Stimulated activated naive CD8-positive, alpha-beta T cell treated with anti-CD3 and anti-CD28 coated beads, Interleukin-15, amount 100 ng/mL, for 72 hours (primary cell): Measurements from ENCODE around the gene CACNA2D3.

Source experiments
- ATAC-seq: fragments of 150-1000 bp; cut with Tn5 transposase; 2 replicates; pipeline ENCODE4 v1.10.0; 2021; ENCODE audit warnings: mild to moderate bottlenecking, moderate library complexity
- DNase-seq, 2 donors: peaks; one replicate each; pipeline ENCODE4 v3.0.0; 2021 to 2022
- H3K27ac Mint-ChIP-seq, 2 donors: one replicate each; pipeline ENCODE4 v1.8.0; 2022; ENCODE audit warnings: mild to moderate bottlenecking in 2 of 2, mixed read lengths in 2 of 2, moderate library complexity in 2 of 2
- H3K27me3 Mint-ChIP-seq: one replicate; pipeline ENCODE4 v1.8.0; 2022; ENCODE audit warnings: mixed read lengths
- H3K4me1 Mint-ChIP-seq: one replicate; pipeline ENCODE4 v1.8.0; 2022; ENCODE audit warnings: mild to moderate bottlenecking, mixed read lengths
- H3K4me3 Mint-ChIP-seq, 2 donors: one replicate each; pipeline ENCODE4 v1.8.0; 2022; ENCODE audit warnings: mild to moderate bottlenecking in 2 of 2, mixed read lengths in 2 of 2, moderate library complexity in 1 of 2
- H3K9me3 Mint-ChIP-seq, 2 donors: one replicate each; pipeline ENCODE4 v1.8.0; 2022; ENCODE audit warnings: mixed read lengths in 2 of 2

Gene CACNA2D3

DNA sequence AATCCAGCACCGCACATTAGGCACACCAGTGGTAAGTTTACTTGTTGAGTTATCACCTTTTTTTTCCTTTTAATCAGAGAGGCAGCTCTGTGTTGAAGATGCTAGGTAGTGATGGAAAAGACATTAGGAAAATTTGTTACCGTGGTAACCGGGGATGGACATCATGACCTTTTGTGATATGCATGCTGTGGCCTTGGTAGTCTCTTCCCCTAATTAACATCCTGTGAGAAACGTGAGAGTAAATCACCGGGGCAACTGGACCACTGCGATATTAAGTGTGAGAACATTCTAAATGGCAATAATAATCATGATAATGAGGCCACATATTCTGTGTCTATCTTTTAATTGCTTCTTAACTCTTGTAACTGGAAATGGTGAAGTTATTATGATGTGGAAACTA lies 362.0 kb downstream of the CACNA2D3 start:
- H3K27ac Mint-ChIP-seq, result peak overlapping the region in 1 of 2 donors; percentile 12
- DNase-seq, result no peak
- H3K4me3 Mint-ChIP-seq, result no peak overlapping the region
- H3K9me3 Mint-ChIP-seq, result peaks cover 0 to 17% of the 10 kb centered on the region in 2 donors
- no peaks in the 10 kb centered on the region for H3K4me1 Mint-ChIP-seq
- no peak for ATAC-seq
- no peaks in the 10 kb centered on the region for H3K27me3 Mint-ChIP-seq

GRCh38 chr3:54486317-54486716 lies 364.0 kb downstream of the CACNA2D3 start:
- peak overlapping the region in 1 of 2 donors; percentile 42 for H3K27ac Mint-ChIP-seq
- H3K4me3 Mint-ChIP-seq, result no peak overlapping the region
- ATAC-seq, result no peak
- no peak for DNase-seq
- peaks cover 0 to 16% of the 10 kb centered on the region in 2 donors for H3K9me3 Mint-ChIP-seq
- H3K4me1 Mint-ChIP-seq, result no peaks in the 10 kb centered on the region
- no peaks in the 10 kb centered on the region for H3K27me3 Mint-ChIP-seq

GRCh38 chr3:54488297-54488696 lies 365.9 kb downstream of the CACNA2D3 start:
- Mint-ChIP-seq H3K4me1 (no peaks in the 10 kb centered on the region), H3K27ac (no peak overlapping the region), H3K4me3 (no peak overlapping the region), H3K27me3 (no peaks in the 10 kb centered on the region), H3K9me3 (peaks cover 0 to 19% of the 10 kb centered on the region in 2 donors)
- no peak for ATAC-seq
- DNase-seq, result no peak

- no peaks in the 10 kb centered on the region for H3K27me3 Mint-ChIP-seq
- no peak for DNase-seq
- no peak overlapping the region for H3K4me3 Mint-ChIP-seq
- peaks cover 4 to 20% of the 10 kb centered on the region in 2 donors for H3K9me3 Mint-ChIP-seq
- no peak overlapping the region for H3K27ac Mint-ChIP-seq
- no peaks in the 10 kb centered on the region for H3K4me1 Mint-ChIP-seq
- no peak for ATAC-seq
Observed at GRCh38 chr3:54494209-54494608, 371.9 kb downstream of the CACNA2D3 start.

- Mint-ChIP-seq H3K27ac (no peak overlapping the region), H3K27me3 (no peaks in the 10 kb centered on the region), H3K4me3 (no peak overlapping the region), H3K9me3 (peaks cover 6 to 18% of the 10 kb centered on the region in 2 donors), H3K4me1 (no peaks in the 10 kb centered on the region)
- ATAC-seq (no peak), DNase-seq (no peak)
Observed at GRCh38 chr3:54506603-54507002, 384.3 kb downstream of the CACNA2D3 start.

DNA sequence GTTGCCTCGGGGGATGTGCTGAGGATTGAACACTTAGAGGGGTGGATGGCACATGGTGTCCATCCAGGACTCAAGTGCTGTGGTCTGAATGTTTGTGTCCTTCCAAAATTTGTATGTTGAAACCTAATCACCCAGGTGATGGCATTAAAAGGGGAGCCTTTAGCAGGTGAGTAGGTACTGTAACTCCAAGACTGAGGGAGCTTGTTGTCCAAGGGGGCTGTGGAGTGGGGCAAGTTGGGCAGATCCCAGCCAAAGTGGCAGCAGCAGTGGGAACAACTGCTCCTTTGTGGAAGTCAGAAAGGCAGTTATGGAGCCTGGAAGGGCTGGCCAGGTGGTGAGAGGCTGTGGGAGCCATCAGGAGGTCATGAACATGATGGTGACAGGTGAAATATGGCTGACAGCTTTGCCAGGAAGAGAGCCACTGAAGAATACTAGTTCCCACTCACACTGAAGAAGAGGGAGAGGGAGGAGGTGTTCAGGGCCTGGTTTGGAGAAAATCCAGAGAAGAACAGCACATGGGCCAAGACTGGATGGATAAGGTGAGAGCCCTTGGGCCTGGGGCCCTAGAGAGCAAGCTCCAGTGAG lies 385.6 kb downstream of the CACNA2D3 start:
- Mint-ChIP-seq H3K9me3 (peaks cover 0 to 22% of the 10 kb centered on the region in 2 donors), H3K4me1 (no peaks in the 10 kb centered on the region), H3K27ac (no peak overlapping the region), H3K27me3 (no peaks in the 10 kb centered on the region), H3K4me3 (no peak overlapping the region)
- ATAC-seq (no peak), DNase-seq (no peak)

DNA sequence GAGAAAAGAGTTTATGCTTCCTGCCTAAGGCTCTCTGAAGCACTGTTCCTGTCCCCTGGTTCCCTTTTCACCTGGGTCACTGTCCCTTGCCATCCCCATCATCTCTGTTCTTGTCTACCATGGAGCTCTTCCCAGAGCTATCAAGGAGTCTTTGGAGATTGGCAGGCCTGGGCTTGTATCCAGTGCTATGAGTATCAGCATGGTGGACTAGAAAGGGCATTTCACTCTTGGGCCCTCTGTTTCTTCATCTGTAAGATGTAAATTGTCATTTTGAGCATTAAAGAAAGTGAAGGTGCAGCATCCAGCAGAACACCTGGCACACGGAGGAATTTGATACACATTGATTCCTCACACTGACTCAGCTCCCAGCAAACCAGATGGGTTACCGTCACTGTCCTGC lies 388.2 kb downstream of the CACNA2D3 start:
- DNase-seq, result no peak
- no peak overlapping the region for H3K4me3 Mint-ChIP-seq
- H3K27ac Mint-ChIP-seq, result no peak overlapping the region
- no peaks in the 10 kb centered on the region for H3K4me1 Mint-ChIP-seq
- no peak for ATAC-seq
- peaks cover 0 to 22% of the 10 kb centered on the region in 2 donors for H3K9me3 Mint-ChIP-seq
- no peaks in the 10 kb centered on the region for H3K27me3 Mint-ChIP-seq

GRCh38 chr3:54511766-54512365 lies 389.5 kb downstream of the CACNA2D3 start:
- Mint-ChIP-seq H3K9me3 (peaks cover 0 to 22% of the 10 kb centered on the region in 2 donors), H3K27ac (no peak overlapping the region), H3K4me1 (no peaks in the 10 kb centered on the region), H3K27me3 (no peaks in the 10 kb centered on the region), H3K4me3 (no peak overlapping the region)
- no peak for DNase-seq
- no peak for ATAC-seq

DNA sequence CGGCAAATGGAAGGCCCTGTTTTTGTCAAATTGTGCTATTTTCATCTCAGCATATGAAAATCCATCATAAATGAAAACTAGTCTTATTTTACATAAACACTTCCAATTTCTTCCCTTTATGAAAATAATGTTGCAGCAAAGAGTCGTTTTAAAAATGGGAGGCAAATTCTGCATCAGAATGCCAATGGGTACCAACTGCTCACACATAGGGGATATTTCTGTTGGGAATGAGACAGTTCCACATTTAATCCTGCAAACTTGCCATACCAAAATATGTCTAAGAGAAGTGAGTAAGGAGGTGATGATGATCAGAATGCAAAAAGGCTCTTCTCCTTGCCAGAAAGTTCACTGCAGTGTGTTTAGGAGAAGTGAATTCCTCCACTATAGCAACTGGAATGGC lies 391.7 kb downstream of the CACNA2D3 start:
- no peak for ATAC-seq
- H3K27me3 Mint-ChIP-seq, result no peaks in the 10 kb centered on the region
- H3K27ac Mint-ChIP-seq, result no peak overlapping the region
- no peak for DNase-seq
- H3K4me3 Mint-ChIP-seq, result no peak overlapping the region
- H3K9me3 Mint-ChIP-seq, result peaks cover 0 to 22% of the 10 kb centered on the region in 2 donors
- no peaks in the 10 kb centered on the region for H3K4me1 Mint-ChIP-seq

GRCh38 chr3:54514416-54514815 lies 392.1 kb downstream of the CACNA2D3 start:
- no peaks in the 10 kb centered on the region for H3K27me3 Mint-ChIP-seq
- H3K9me3 Mint-ChIP-seq, result peaks cover 0 to 22% of the 10 kb centered on the region in 2 donors
- no peak for ATAC-seq
- peak overlapping the region in 1 of 2 donors; percentile 79 for H3K27ac Mint-ChIP-seq
- no peaks in the 10 kb centered on the region for H3K4me1 Mint-ChIP-seq
- DNase-seq, result no peak
- no peak overlapping the region for H3K4me3 Mint-ChIP-seq

DNA sequence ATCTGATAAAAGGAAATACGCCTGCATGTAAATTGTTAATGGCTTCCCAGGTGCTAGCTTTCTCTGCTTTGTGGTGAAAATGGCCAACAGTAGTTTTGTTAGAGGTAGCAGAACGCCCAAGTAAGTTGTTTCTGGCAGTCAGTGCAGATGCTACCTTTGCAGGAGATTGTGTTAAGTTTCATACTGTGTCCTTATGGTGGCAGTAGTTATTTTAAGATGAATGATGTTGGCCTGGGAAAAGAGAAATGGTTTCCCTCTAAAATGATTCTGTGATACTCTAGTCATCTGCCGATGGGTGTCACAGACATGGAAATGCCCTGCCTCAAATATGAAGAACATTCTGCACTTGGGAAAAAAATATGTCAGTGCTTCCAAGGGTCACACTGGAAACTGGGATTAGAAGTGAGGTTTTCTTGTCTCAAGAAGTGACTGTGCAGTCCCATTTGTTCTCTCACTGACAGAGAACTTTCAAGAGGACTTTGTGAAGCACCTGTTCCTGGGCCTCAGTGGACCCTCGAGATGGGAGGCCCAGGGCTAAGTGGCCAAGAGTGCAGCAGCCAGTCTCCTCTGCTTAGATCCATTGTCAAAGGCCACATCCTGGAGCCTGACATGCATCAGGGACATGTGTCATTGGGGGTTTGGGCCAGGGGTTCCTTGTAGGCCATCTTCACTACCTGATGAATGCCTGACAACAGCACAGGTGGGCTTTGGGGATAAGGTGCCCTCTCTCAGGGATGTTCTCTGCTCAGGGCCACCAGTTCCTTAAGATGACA lies 393.3 kb downstream of the CACNA2D3 start:
- Mint-ChIP-seq H3K9me3 (peaks cover 0 to 14% of the 10 kb centered on the region in 2 donors), H3K4me3 (no peak overlapping the region), H3K4me1 (no peaks in the 10 kb centered on the region), H3K27ac (no peak overlapping the region), H3K27me3 (no peaks in the 10 kb centered on the region)
- no peak for ATAC-seq
- DNase-seq, result no peak

DNA sequence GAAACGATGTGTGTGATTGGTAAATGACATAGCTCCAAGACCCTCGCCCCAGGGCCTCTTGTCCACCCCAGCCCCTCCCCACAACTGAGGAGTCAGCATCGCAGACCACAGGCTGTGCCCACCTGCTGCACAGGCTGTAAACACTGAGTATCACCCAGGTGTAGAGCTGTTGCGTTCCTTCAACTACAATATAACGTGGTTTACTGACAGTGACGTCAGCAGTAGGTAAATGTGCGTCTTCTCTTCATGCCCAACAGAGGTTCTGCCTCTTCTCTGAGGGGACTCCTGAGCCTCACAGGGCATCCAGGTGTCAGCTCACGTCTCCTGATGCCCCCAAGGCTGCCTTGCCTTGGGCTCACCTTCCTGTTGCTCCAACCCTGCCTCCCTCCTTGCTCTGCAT lies 395.1 kb downstream of the CACNA2D3 start:
- ATAC-seq (no peak), DNase-seq (no peak)
- no peak overlapping the region for H3K4me3 Mint-ChIP-seq
- no peaks in the 10 kb centered on the region for H3K27me3 Mint-ChIP-seq
- H3K4me1 Mint-ChIP-seq, result no peaks in the 10 kb centered on the region
- no peak overlapping the region for H3K27ac Mint-ChIP-seq
- peaks cover 0 to 8% of the 10 kb centered on the region in 2 donors for H3K9me3 Mint-ChIP-seq

DNA sequence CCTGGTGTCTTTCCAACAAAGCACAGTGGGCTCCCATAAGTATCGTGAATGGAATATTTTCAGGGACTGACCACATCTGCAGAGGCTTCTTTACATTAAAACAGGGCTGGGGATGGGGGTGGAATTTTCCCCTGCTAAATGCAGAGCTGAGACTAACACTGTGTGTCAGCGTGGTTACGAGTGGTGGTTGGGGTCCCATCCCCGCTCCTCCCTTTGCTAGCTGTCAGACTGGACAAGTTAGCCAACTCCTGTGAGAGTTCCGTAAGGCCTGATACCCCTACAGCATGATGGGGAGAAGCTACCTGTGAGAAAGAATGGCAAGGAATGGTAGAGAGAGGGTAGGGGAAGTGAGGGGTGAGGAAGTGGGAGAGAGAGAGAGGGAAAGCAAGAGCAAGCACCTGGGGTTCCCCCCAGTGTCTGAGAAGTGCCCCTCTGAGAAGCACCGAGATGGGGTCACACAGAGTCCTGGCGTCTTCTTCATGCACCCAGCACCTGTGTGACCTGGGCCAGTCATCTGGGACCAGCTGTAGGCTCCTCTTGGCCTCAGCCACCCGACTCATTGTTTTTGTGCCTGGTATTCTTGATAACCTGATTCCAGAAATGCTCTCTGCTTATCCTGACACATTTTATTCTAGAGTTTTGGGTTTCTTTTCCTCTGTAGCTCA lies 395.8 kb downstream of the CACNA2D3 start:
- H3K4me1 Mint-ChIP-seq, result no peaks in the 10 kb centered on the region
- DNase-seq, result no peak
- no peaks in the 10 kb centered on the region for H3K27me3 Mint-ChIP-seq
- H3K27ac Mint-ChIP-seq, result no peak overlapping the region
- no peak overlapping the region for H3K4me3 Mint-ChIP-seq
- peaks cover 0 to 15% of the 10 kb centered on the region in 2 donors for H3K9me3 Mint-ChIP-seq
- ATAC-seq, result no peak

GRCh38 chr3:54519493-54519892 lies 397.1 kb downstream of the CACNA2D3 start:
- ATAC-seq (no peak), DNase-seq (no peak)
- no peaks in the 10 kb centered on the region for H3K27me3 Mint-ChIP-seq
- peaks cover 0 to 15% of the 10 kb centered on the region in 2 donors for H3K9me3 Mint-ChIP-seq
- H3K4me1 Mint-ChIP-seq, result no peaks in the 10 kb centered on the region
- H3K27ac Mint-ChIP-seq, result no peak overlapping the region
- no peak overlapping the region for H3K4me3 Mint-ChIP-seq

- Mint-ChIP-seq H3K27me3 (no peaks in the 10 kb centered on the region), H3K4me1 (no peaks in the 10 kb centered on the region), H3K4me3 (no peak overlapping the region), H3K9me3 (peaks cover 0 to 15% of the 10 kb centered on the region in 2 donors), H3K27ac (no peak overlapping the region)
- DNase-seq, result no peak
- no peak for ATAC-seq
Observed at GRCh38 chr3:54520060-54520459, 397.7 kb downstream of the CACNA2D3 start.

- H3K4me3 Mint-ChIP-seq, result no peak overlapping the region
Observed at GRCh38 chr3:54527521-54527920, 405.2 kb downstream of the CACNA2D3 start.

More at GRCh38 chr3:54527521-54527920, 405.2 kb downstream of the CACNA2D3 start:
- H3K27me3 Mint-ChIP-seq, result peaks cover 8% of the 10 kb centered on the region
- peaks cover 6 to 14% of the 10 kb centered on the region in 2 donors for H3K9me3 Mint-ChIP-seq
- no peak for DNase-seq
- no peaks in the 10 kb centered on the region for H3K4me1 Mint-ChIP-seq
- no peak overlapping the region for H3K27ac Mint-ChIP-seq
- ATAC-seq, result no peak
